HFFc6 (cell line): ENCODE results near the gene ROBO1. TPM values are rescaled to one million over a fixed set of nuclear protein-coding genes. Genes with fewer than 3 reads are reported as not detected.

ENCODE experiments used
- DNase-seq: peaks from one replicate; pipeline ENCODE4 v3.0.0-alpha.2; 2018
- H3K27ac Mint-ChIP-seq: 2 replicates; pipeline ENCODE4 v1.8.0; 2020; ENCODE audit warnings: mild to moderate bottlenecking, mixed read lengths
- H3K27me3 Mint-ChIP-seq: 2 replicates; pipeline ENCODE4 v1.8.0; 2021; ENCODE audit warnings: mild to moderate bottlenecking, moderate library complexity, mixed read lengths; ENCODE audit not compliant: insufficient read depth
- H3K36me3 Mint-ChIP-seq: 2 replicates; pipeline ENCODE4 v1.8.0; 2021; ENCODE audit warnings: low read depth, mixed read lengths
- H3K4me1 Mint-ChIP-seq: 2 replicates; pipeline ENCODE4 v1.8.0; 2020; ENCODE audit warnings: low read depth, mixed read lengths
- H3K4me3 Mint-ChIP-seq: 2 replicates; pipeline ENCODE4 v1.8.0; 2020; ENCODE audit warnings: mild to moderate bottlenecking, moderate library complexity, mixed read lengths
- H3K9me3 Mint-ChIP-seq: 2 replicates; pipeline ENCODE4 v1.8.0; 2020; ENCODE audit warnings: mild to moderate bottlenecking, mixed read lengths
- total RNA-seq, 6 experiments: library from RNA; stranded (reverse); fragmentation: NEBNext Ultra II Directional; extraction: Animal tissue kit (Norgen Biotek cat#: 25700); gene quantifications; 2 replicates in 1 of 6; 3 replicates in 5 of 6; pipeline ENCODE4 v1.2.3, GENCODE V29; 2021
- TF ChIP-seq, protein P1 (sequence below): fragments of 200-600 bp; sonication (generic); IDR thresholded peaks from 2 replicates; pipeline ENCODE4 v1.5.0; 2021; ENCODE audit warnings: antibody characterized with exemption, mild to moderate bottlenecking

ROBO1 gene
- total RNA-seq, 6 experiments from 2014 or later: 38.7 to 51.3 (median 41.7) TPM

DNA sequence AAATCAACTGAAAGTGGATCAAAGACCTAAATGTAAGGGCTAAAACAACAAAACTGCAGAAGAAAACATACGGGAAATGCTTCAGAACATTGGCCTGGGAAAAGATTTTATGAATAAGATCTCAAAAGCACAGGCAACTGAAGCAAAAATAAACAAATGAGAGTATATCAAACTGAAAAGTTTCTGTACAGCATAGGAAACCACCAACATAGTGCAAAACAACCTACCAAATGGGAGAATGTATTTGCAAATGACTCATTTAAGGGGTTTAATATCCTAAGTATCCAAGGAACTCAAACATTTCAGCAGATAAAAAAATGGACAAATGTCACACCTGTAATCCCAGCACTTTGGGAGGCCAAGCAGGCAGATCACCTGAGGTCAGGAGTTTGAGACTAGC, 489.1 kb downstream of the ROBO1 start:
- no peak overlapping the region for H3K27ac Mint-ChIP-seq
- 0 out of 2 replicates have a peak, but pooled peaks cover 5% of the 10 kb centered on the region for H3K9me3 Mint-ChIP-seq
- H3K36me3 Mint-ChIP-seq: no peaks in the 10 kb centered on the region
- TF ChIP-seq, protein P1, sequence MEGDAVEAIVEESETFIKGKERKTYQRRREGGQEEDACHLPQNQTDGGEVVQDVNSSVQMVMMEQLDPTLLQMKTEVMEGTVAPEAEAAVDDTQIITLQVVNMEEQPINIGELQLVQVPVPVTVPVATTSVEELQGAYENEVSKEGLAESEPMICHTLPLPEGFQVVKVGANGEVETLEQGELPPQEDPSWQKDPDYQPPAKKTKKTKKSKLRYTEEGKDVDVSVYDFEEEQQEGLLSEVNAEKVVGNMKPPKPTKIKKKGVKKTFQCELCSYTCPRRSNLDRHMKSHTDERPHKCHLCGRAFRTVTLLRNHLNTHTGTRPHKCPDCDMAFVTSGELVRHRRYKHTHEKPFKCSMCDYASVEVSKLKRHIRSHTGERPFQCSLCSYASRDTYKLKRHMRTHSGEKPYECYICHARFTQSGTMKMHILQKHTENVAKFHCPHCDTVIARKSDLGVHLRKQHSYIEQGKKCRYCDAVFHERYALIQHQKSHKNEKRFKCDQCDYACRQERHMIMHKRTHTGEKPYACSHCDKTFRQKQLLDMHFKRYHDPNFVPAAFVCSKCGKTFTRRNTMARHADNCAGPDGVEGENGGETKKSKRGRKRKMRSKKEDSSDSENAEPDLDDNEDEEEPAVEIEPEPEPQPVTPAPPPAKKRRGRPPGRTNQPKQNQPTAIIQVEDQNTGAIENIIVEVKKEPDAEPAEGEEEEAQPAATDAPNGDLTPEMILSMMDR: no peak
- no peaks in the 10 kb centered on the region for H3K4me1 Mint-ChIP-seq
- no peak for DNase-seq
- no peaks in the 10 kb centered on the region; the same call in 1 of the 2 replicates for H3K27me3 Mint-ChIP-seq
- no peak overlapping the region for H3K4me3 Mint-ChIP-seq

DNA sequence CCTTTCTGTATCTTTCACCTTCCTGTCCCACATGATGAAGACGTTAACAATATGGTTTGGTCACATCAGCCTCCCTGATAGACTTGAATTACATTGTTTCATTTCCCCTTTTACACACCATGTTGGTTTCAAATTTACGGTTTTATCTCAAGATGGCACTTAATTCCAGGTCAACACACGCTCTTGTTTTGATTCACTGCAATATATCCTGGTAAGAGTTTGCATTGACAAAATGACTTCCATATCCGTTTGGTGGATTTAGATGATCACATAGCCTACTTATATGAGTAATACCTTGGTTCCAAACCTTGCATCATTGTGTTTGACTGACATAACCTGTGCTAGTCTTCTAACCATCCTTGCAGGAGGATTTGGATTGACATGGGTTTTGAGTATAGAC, 499.4 kb downstream of the ROBO1 start:
- Mint-ChIP-seq H3K36me3 (no peaks in the 10 kb centered on the region), H3K4me1 (no peaks in the 10 kb centered on the region; the same call in 1 of the 2 replicates), H3K9me3 (no peaks in the 10 kb centered on the region), H3K27ac (no peak overlapping the region), H3K27me3 (no peaks in the 10 kb centered on the region), H3K4me3 (no peak overlapping the region)
- DNase-seq: no peak
- TF ChIP-seq, protein P1: no peak

DNA sequence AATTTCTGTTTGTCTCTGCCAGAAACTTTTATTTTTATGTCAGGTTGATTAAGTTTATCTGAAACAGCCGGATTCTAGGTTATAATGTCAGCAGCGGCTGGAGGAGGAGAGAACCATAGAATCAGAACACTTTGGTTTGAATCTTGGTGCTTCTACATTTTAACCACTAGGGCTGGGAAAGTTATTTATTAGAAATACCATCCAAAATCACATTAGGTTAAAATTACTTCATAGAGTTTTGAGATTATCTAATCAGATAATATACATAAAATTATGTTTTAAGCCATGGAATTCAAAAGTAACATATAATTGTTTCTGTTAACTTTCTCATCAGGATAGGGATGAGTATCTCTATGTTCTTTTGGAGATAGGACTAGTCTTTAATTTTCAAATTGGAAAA, 502.9 kb downstream of the ROBO1 start:
- TF ChIP-seq, protein P1: no peak; the same call in none of the 2 replicates
- H3K4me1 Mint-ChIP-seq: no peaks in the 10 kb centered on the region; the same call in 1 of the 2 replicates
- H3K36me3 Mint-ChIP-seq: no peaks in the 10 kb centered on the region
- DNase-seq: no peak
- H3K27me3 Mint-ChIP-seq: no peaks in the 10 kb centered on the region
- no peak overlapping the region for H3K27ac Mint-ChIP-seq
- no peaks in the 10 kb centered on the region for H3K9me3 Mint-ChIP-seq
- H3K4me3 Mint-ChIP-seq: no peak overlapping the region

DNA sequence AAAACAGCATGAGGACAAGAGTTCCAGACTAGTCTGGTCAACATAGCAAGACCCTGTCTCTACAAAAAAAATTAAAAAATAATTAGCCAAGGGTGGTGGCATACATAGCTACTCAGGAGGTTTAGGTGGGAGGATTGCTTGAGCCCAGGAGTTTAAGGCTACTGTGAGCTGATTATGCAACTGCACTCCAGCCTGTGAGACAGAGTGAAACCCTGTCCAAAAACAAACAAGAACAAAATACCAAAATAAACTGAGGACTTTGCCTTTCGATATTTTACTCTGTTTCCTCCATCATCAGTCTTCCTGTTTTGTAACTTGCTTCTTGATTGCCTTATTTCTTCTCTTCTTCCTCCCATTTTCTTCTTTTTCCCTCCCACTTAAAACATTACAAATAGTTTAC, 504.4 kb downstream of the ROBO1 start:
- Mint-ChIP-seq H3K9me3 (no peaks in the 10 kb centered on the region), H3K4me3 (no peak overlapping the region), H3K27me3 (peaks cover 2% of the 10 kb centered on the region; the same call in 1 of the 2 replicates), H3K27ac (no peak overlapping the region), H3K4me1 (no peaks in the 10 kb centered on the region; the same call in 1 of the 2 replicates), H3K36me3 (no peaks in the 10 kb centered on the region)
- TF ChIP-seq, protein P1: no peak
- DNase-seq: no peak

DNA sequence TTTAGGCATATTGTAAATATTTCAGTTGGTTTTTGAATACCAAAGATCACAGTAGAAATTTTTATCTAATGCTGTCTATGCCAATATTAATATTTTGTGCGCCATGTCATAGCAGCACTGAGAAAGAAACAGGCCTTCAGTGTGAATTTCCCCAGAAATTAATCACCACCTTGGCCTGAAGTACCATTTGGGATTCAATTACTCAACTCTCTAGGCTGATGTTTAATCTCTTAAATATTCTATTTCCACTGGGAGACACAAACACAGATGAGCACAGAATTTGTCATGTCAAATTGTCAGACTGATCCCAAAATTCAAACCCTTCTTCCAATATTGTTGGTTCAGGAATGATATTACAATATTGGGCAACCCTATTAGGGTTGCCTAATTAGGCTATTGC, 509.3 kb downstream of the ROBO1 start:
- Mint-ChIP-seq H3K9me3 (no peaks in the 10 kb centered on the region), H3K36me3 (no peaks in the 10 kb centered on the region), H3K27ac (no peak overlapping the region), H3K4me1 (no peaks in the 10 kb centered on the region; the same call in 1 of the 2 replicates), H3K4me3 (no peak overlapping the region), H3K27me3 (peaks cover 2% of the 10 kb centered on the region; the same call in 1 of the 2 replicates)
- no peak for DNase-seq
- TF ChIP-seq, protein P1: no peak

DNA sequence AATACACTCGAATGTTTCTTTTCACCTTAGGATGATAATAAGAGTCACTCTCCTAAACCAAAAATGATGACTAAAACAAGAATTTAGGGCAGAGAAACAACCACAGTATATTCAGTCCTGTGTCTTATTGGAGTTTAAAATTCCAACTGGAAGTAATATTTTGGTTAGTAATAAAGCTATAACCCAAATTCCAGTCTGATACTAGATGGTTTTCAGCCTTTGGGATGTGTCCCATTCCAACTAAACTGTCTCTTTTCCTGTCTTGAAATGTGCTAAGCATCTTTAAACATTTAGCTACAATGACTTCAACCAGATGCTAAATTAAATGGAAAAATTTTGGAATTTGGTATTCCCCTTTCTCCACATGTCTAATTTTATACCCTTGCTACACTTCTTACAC, 510.0 kb downstream of the ROBO1 start:
- H3K27ac Mint-ChIP-seq: no peak overlapping the region
- H3K4me3 Mint-ChIP-seq: no peak overlapping the region
- H3K9me3 Mint-ChIP-seq: no peaks in the 10 kb centered on the region
- no peaks in the 10 kb centered on the region for H3K36me3 Mint-ChIP-seq
- no peak for DNase-seq
- H3K4me1 Mint-ChIP-seq: no peaks in the 10 kb centered on the region; the same call in 1 of the 2 replicates
- TF ChIP-seq, protein P1: no peak
- peaks cover 2% of the 10 kb centered on the region; the same call in 1 of the 2 replicates for H3K27me3 Mint-ChIP-seq
